Measurements from ENCODE around the gene RCSD1.

RCSD1 gene

DNA sequence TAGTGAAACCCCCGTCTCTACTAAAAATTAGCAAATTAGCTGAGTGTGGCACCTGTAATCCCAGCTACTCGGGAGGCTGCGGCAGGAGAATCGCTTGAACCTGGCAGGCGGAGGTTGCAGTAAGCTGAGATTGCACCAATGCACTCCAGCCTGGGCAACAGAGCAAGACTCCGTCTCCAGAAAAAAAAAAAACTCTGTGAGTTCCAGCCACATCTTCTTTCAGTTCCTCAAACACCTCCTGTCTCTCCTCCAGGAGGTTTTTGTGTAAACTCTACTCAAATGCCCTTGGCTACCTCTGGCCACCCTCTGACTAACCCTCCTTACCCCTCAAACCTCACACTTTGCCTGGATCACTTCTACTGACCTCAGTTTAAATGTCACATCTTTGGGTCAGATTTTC is 38.1 kb downstream of the RCSD1 start:
- no peak overlapping the region for H3K4me3 ChIP-seq (replicated peaks; ENCODE audit: low read depth, low read length)
- TF ChIP-seq, protein P1, sequence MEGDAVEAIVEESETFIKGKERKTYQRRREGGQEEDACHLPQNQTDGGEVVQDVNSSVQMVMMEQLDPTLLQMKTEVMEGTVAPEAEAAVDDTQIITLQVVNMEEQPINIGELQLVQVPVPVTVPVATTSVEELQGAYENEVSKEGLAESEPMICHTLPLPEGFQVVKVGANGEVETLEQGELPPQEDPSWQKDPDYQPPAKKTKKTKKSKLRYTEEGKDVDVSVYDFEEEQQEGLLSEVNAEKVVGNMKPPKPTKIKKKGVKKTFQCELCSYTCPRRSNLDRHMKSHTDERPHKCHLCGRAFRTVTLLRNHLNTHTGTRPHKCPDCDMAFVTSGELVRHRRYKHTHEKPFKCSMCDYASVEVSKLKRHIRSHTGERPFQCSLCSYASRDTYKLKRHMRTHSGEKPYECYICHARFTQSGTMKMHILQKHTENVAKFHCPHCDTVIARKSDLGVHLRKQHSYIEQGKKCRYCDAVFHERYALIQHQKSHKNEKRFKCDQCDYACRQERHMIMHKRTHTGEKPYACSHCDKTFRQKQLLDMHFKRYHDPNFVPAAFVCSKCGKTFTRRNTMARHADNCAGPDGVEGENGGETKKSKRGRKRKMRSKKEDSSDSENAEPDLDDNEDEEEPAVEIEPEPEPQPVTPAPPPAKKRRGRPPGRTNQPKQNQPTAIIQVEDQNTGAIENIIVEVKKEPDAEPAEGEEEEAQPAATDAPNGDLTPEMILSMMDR (IDR thresholded peaks at IDR 0.05; ENCODE audit: low read length, missing control alignments): no peak
- no peak for DNase-seq (ENCODE audit: low read depth)

DNA sequence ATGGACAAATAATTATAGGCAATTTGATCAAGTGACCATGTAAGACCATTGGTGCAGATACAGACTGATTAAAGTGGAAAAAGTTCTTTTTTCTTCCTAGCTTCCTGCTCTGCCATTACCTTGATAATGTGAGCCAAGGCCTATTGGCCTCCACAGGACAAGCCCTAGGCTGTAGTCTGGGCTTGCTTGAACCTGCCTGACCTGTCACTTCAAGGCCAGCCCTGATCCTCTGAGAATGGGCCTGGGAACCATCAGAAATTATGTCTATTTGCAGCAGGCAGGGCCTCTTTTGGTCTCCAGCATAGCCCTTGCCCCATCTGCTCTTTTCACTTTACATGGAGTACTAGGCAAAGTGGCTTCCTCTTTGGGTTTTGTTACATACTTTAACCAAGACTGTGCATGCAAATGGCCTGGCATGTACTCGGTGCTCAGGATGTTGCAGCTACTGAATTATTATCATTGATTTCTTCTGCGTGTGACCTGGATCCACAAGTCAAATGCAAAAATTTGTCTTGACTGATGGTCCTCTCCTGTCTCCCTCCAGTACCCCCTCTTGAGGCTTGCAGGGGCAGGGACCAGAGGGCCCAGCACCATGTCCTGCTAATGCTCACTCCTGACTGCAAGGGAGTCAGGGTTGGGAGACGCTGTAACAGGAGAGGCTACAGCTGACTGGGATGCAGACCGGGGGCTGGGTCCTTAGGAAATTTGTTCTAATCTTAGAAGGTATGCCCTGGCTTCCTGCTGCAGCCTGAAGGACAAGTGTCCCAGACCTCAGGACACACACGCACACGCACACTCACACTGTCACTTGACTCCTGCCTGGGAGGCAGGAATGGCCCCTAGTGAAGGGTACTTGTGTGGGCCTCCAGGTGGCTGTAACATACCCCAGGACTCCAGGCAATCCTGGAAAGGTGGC is 39.4 kb downstream of the RCSD1 start:
- no peak for DNase-seq (ENCODE audit: low read depth)
- no peak overlapping the region for H3K4me3 ChIP-seq (replicated peaks; ENCODE audit: low read depth, low read length)
- TF ChIP-seq, protein P1 (IDR thresholded peaks at IDR 0.05; ENCODE audit: low read length, missing control alignments): no peak

DNA sequence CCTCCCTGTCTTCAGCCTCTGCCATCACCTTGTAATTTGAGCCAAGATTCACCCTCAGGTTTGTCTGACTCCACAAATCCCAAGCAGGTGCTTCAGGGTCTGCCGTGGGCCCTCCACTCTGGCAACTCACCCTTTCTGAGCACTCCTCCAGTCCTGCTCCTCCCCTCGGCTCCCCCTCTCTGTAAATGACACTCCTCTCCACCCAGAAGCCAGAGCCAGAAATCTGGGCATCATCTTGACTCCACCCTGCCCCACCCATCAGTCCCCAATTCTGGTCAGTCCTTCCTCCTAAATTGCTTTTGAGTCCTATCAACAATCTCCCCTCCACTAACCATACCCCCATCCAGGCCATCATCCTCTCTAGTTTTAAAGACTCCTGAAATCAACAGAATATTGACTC is 40.5 kb downstream of the RCSD1 start:
- DNase-seq (ENCODE audit: low read depth): no peak
- TF ChIP-seq, protein P1 (IDR thresholded peaks at IDR 0.05; ENCODE audit: low read length, missing control alignments): no peak
- no peak overlapping the region for H3K4me3 ChIP-seq (replicated peaks; ENCODE audit: low read depth, low read length)

DNA sequence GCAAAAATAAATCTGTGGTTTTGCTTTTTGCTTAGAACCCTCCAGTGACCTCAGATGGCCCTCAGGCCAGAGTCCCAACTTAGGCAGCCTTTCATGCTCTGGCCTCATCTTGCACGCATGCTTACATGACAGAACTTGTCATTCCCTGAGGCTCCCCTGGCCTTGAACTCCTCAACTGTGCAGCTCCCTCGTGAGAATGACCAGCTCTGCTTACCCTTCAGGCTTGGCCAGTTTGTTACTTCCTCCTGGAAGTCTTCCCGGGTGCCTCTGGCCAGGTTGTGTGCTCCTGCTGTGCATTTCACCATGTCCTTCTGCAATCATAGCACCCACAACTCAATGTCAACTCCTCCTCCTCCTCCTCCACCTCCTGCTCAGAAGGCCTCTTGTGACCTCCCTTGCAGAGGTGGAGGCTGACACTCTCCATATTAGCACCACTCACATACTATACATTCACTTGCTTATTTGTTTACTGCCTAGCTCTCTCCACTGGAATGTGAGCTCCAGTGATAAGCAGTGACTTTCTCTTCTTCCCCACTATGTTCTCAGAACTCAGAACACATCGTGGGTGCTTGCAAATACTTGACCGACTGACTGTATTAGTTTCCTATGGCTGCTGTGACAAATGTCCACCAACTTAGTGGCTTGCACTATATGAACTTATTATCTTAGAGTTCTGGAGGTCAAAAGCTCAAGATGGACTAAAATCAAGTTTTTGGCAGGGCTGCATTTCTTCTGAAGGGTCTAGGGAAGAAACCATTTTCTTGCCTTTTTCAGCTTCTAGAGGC is 41.9 kb downstream of the RCSD1 start:
- no peak overlapping the region for H3K4me3 ChIP-seq (replicated peaks; ENCODE audit: low read depth, low read length)
- TF ChIP-seq, protein P1 (IDR thresholded peaks at IDR 0.05; ENCODE audit: low read length, missing control alignments): no peak
- no peak for DNase-seq (ENCODE audit: low read depth)

DNA sequence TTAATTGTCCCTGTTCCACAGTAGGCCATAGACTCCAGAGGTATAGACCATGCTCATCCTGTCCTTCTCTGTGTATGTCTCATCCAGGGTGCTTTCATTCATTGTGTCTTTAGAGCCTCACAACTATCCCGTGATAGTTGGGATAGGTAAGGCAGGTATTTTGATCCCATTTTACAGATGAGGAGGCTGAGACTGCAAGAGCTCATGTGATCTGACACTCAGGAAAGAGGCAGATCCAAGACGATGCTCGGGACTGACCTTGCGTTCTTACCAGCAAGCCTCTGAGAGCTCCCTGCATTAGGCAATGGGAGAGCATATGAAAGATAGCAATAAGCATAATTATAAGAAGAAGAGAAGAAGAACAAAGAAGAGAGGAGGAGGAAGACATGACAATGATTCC is 42.8 kb downstream of the RCSD1 start:
- DNase-seq (ENCODE audit: low read depth): no peak
- TF ChIP-seq, protein P1 (IDR thresholded peaks at IDR 0.05; ENCODE audit: low read length, missing control alignments): no peak
- H3K4me3 ChIP-seq (replicated peaks; ENCODE audit: low read depth, low read length): no peak overlapping the region

DNA sequence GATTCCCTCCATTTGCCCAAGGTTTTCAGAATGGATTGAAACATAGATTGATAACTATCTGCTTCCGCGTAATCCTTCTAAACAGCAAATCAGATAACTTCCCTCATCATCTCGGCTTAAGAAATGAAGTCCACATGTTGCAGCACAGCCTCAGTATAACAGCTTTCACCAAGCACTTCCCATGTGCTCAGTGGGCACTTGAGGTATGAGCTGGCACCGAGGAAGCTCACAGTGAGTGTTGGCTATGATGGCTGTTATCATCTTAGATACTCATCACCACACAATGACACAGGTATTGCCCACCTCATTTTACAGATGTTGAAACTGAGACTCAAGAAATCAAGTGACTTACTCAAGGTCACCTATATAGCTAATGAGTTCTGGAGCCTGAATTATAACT is 43.2 kb downstream of the RCSD1 start:
- TF ChIP-seq, protein P1 (IDR thresholded peaks at IDR 0.05; ENCODE audit: low read length, missing control alignments): no peak
- DNase-seq (ENCODE audit: low read depth): no peak
- H3K4me3 ChIP-seq (replicated peaks; ENCODE audit: low read depth, low read length): no peak overlapping the region
